GM12875 (cell line): ENCODE data around the gene LRRC66.

Experiments
- H3K4me3 ChIP-seq: one replicate; pipeline ENCODE4 v1.5.1; 2011; ENCODE audit warnings: low read depth, low read length, control low read depth
- CTCF ChIP-seq: IDR thresholded peaks from 2 replicates; pipeline ENCODE4 v1.5.1; 2011; ENCODE audit warnings: low read depth, mild to moderate bottlenecking, control low read depth, inconsistent platforms, low read length, moderate library complexity, borderline replicate concordance; ENCODE audit not compliant: insufficient read depth

The LRRC66 gene

GRCh38 chr4:52014903-52015302, 5.3 kb downstream of the LRRC66 start:
- H3K4me3 ChIP-seq = no peak overlapping the region
- no peak for TF ChIP-seq CTCF

DNA sequence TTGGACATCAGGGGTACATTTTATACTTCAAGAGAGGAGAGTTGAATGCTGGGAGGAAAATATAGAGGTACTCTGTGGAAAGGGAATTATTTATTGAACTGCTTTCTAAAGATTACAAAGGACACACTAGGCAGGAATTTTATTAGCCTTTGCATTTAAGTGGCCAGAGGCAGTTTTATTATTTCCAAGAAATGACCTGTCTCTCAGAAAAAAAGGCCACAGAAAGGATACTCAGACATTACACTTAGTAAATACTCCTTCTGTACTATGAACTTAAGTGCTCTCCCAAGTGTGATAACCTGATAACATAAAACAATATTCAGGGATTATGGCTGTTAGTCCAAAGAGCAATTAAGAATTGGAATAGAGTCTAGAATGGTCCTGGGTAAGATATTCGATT, 7.5 kb downstream of the LRRC66 start:
- H3K4me3 ChIP-seq = no peak overlapping the region
- no peak for TF ChIP-seq CTCF

GRCh38 chr4:52010986-52011385, 9.2 kb downstream of the LRRC66 start:
- no peak overlapping the region for H3K4me3 ChIP-seq
- no peak for TF ChIP-seq CTCF

- TF ChIP-seq CTCF = no peak
- H3K4me3 ChIP-seq = no peak overlapping the region
Measured at GRCh38 chr4:52006887-52007286, 13.3 kb downstream of the LRRC66 start.

GRCh38 chr4:52005604-52006273, 14.4 kb downstream of the LRRC66 start:
- H3K4me3 ChIP-seq = no peak overlapping the region
- TF ChIP-seq CTCF = no peak

- H3K4me3 ChIP-seq = no peak overlapping the region
- no peak for TF ChIP-seq CTCF
Measured at GRCh38 chr4:52004414-52004813, 15.7 kb downstream of the LRRC66 start.

DNA sequence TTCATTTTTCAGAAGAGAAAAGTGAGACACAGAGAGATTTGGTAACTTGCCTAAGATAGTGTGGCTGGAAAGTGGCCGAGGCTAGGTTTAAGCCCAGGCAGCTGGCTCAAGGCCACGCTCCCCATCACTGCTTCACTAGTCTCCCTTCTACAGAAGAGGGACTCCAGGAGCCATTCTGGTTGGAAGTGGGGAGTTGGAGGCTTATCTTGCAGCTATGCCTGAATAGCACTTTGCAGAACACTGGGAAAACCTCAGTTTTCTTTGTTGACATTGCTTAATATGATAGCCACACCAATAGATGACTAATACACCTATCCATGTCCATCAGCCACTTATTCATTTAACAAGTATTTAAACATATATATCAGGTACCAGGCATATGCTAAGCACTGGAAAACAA, 18.5 kb downstream of the LRRC66 start:
- H3K4me3 ChIP-seq = no peak overlapping the region
- TF ChIP-seq CTCF = no peak
